Cardiac septum (tissue), 1 donor: Measurements from ENCODE around the gene HCST. TPM values are rescaled to one million over a fixed set of nuclear protein-coding genes. Genes with fewer than 3 reads are reported as not detected.
"Not testable (repeated sequence)": the region's sequence is repeated elsewhere in the genome, so short reads cannot be mapped to it uniquely, and the experiment has no call there.

Source experiments
- DNase-seq: peaks from one replicate; pipeline ENCODE4 v3.0.0-alpha.2; 2020; ENCODE audit warnings: low spot score
- intact Hi-C: fragments of 100-400 bp; cut with DNase I; formaldehyde crosslinking; loops from one replicate; pipeline ENCODE4 v1.14.0; 2022
- total RNA-seq: library from RNA; stranded (reverse); fragmentation: NEBNext Ultra II Directional; extraction: Animal tissue kit (Norgen Biotek cat#: 25700); gene quantifications from one replicate; pipeline ENCODE4 v1.2.1, GENCODE V29; 2021
- donor health status: DM: no; HTN: no; CAD: no.

The HCST gene
- total RNA-seq, 1 donor from 2014 or later = 5.4 TPM

- intact Hi-C loops = no loop called here
- no peak for DNase-seq
These were observed 1.2 kb upstream of the HCST start for GRCh38 chr19:35901055-35901644.

- intact Hi-C loops = no loop called here
These were observed 644 bp downstream of the HCST start for GRCh38 chr19:35902870-35903475.

GRCh38 chr19:35903550-35904179 is 1.3 kb downstream of the HCST start:
- peak; percentile 90 for DNase-seq
- intact Hi-C loops = no loop called here

More at GRCh38 chr19:35902870-35903475, 644 bp downstream of the HCST start:
- no peak for DNase-seq

- intact Hi-C loops = no loop called here
- no peak for DNase-seq
These were observed 2.2 kb downstream of the HCST start for GRCh38 chr19:35904311-35905068.

GRCh38 chr19:35905178-35905727 is 2.9 kb downstream of the HCST start:
- no peak for DNase-seq

GRCh38 chr19:35907377-35907745 is 5.0 kb downstream of the HCST start:
- DNase-seq = no peak
- intact Hi-C loops = no loop called here

More at GRCh38 chr19:35905178-35905727, 2.9 kb downstream of the HCST start:
- intact Hi-C loops = no loop called here

GRCh38 chr19:35908010-35908441 is 5.7 kb downstream of the HCST start, which contains the start of gene TYROBP:
TYROBP (minus strand) TSS chr19:35908295; CDS start chr19:35908228, 67 bp downstream.
- peak; percentile 84 for DNase-seq
- intact Hi-C loops = no loop called here

GRCh38 chr19:35908973-35909683 is 6.8 kb downstream of the HCST start:
- intact Hi-C loops = no loop called here
- DNase-seq = peak; percentile 94

- intact Hi-C loops = no loop called here
- no peak for DNase-seq
These were observed 7.3 kb downstream of the HCST start for GRCh38 chr19:35909684-35910035.

- DNase-seq, intact Hi-C loops: not testable (repeated sequence)
These were observed 8.0 kb downstream of the HCST start for GRCh38 chr19:35910355-35910754.

GRCh38 chr19:35911173-35911572 is 8.8 kb downstream of the HCST start:
- intact Hi-C loops = no loop called here
- DNase-seq = no peak

GRCh38 chr19:35911790-35912189 is 9.5 kb downstream of the HCST start:
- intact Hi-C loops = no loop called here
- DNase-seq = no peak

GRCh38 chr19:35913589-35913988 is 11.3 kb downstream of the HCST start:
- no peak for DNase-seq
- intact Hi-C loops = no loop called here

- intact Hi-C loops = no loop called here
These were observed 13.1 kb downstream of the HCST start for GRCh38 chr19:35915443-35915842.

GRCh38 chr19:35919306-35919705 is 17.0 kb downstream of the HCST start:
- no peak for DNase-seq
- intact Hi-C loops = no loop called here

More at GRCh38 chr19:35915443-35915842, 13.1 kb downstream of the HCST start:
- no peak for DNase-seq

GRCh38 chr19:35921012-35921411 is 18.7 kb downstream of the HCST start:
- intact Hi-C loops = no loop called here
- no peak for DNase-seq

- intact Hi-C loops = no loop called here
These were observed 23.2 kb downstream of the HCST start for GRCh38 chr19:35925501-35925900.

GRCh38 chr19:35928507-35928906 is 26.2 kb downstream of the HCST start:
- intact Hi-C loops = no loop called here
- no peak for DNase-seq

More at GRCh38 chr19:35925501-35925900, 23.2 kb downstream of the HCST start:
- no peak for DNase-seq

- intact Hi-C loops = loop anchor here (2.0 kb wide), 3 partner anchors 31 to 235 kb away; partner anchors contain the start of genes PSENEN and U2AF1L4
- DNase-seq = no peak
These were observed 27.5 kb downstream of the HCST start for GRCh38 chr19:35929876-35930275.
